GM19351 (cell line): Measurements from ENCODE around the gene PACRG.

Source experiments
- ATAC-seq: cut with Tn5 transposase; IDR thresholded peaks from one replicate; pipeline ENCODE4 v1.9.1; 2021; ENCODE audit warnings: mild to moderate bottlenecking, moderate library complexity; ENCODE audit not compliant: unreplicated experiment

PACRG gene

GRCh38 chr6:163229050-163229449 is 501.3 kb downstream of the PACRG start:
- no peak for ATAC-seq

- ATAC-seq, result no peak
Measured at GRCh38 chr6:163230901-163231300, 503.1 kb downstream of the PACRG start.

GRCh38 chr6:163231356-163232014 is 503.7 kb downstream of the PACRG start:
- ATAC-seq, result no peak

GRCh38 chr6:163232015-163232523 is 504.3 kb downstream of the PACRG start:
- no peak for ATAC-seq

GRCh38 chr6:163232649-163233048 is 504.9 kb downstream of the PACRG start:
- no peak for ATAC-seq

- ATAC-seq, result no peak
Measured at GRCh38 chr6:163237110-163237509, 509.3 kb downstream of the PACRG start.

GRCh38 chr6:163239572-163240340 is 512.0 kb downstream of the PACRG start:
- no peak for ATAC-seq

GRCh38 chr6:163240556-163240955 is 512.8 kb downstream of the PACRG start:
- no peak for ATAC-seq

- no peak for ATAC-seq
Measured at GRCh38 chr6:163241683-163242082, 513.9 kb downstream of the PACRG start.

GRCh38 chr6:163243083-163243482 is 515.3 kb downstream of the PACRG start:
- ATAC-seq, result no peak

GRCh38 chr6:163243692-163244589 is 516.2 kb downstream of the PACRG start:
- ATAC-seq, result no peak

- ATAC-seq, result no peak
Measured at GRCh38 chr6:163248051-163248450, 520.3 kb downstream of the PACRG start.

- no peak for ATAC-seq
Measured at GRCh38 chr6:163249651-163250101, 521.9 kb downstream of the PACRG start.

- ATAC-seq, result no peak
Measured at GRCh38 chr6:163250116-163250515, 522.3 kb downstream of the PACRG start.

- no peak for ATAC-seq
Measured at GRCh38 chr6:163252061-163252591, 524.4 kb downstream of the PACRG start.

GRCh38 chr6:163253556-163254213 is 525.9 kb downstream of the PACRG start:
- ATAC-seq, result no peak

- no peak for ATAC-seq
Measured at GRCh38 chr6:163254341-163254835, 526.6 kb downstream of the PACRG start.

- no peak for ATAC-seq
Measured at GRCh38 chr6:163255265-163255664, 527.5 kb downstream of the PACRG start.

- ATAC-seq, result no peak
Measured at GRCh38 chr6:163259689-163260088, 531.9 kb downstream of the PACRG start.
